Transverse colon (tissue), 4 donors: ENCODE data around the gene CREBBP. TPM values are rescaled to one million over a fixed set of nuclear protein-coding genes. Genes with fewer than 3 reads are reported as not detected.

Experiments
- DNase-seq: peaks from one replicate; pipeline ENCODE4 v3.0.0-alpha.2; 2019
- H3K27ac ChIP-seq, 4 donors: fragments of 200-600 bp; sonication (generic); 2 replicates each; pipeline ENCODE4 v1.5.1; 2016 to 2018; ENCODE audit warnings: inconsistent platforms in 4 of 4
- H3K27me3 ChIP-seq: fragments of 200-600 bp; sonication (generic); 2 replicates; pipeline ENCODE4 v1.5.1; 2017; ENCODE audit warnings: inconsistent platforms
- H3K36me3 ChIP-seq, 4 donors: fragments of 200-600 bp; sonication (generic); 2 replicates each; pipeline ENCODE4 v1.5.1; 2017 to 2019; ENCODE audit warnings: inconsistent platforms in 4 of 4
- H3K4me1 ChIP-seq, 4 donors: fragments of 200-600 bp; sonication (generic); 2 replicates each; pipeline ENCODE4 v1.5.1; 2017 to 2020; ENCODE audit warnings: inconsistent platforms in 4 of 4
- H3K4me3 ChIP-seq, 4 donors: fragments of 200-600 bp; sonication (generic); 1 replicate in 1 of 4; 2 replicates in 3 of 4; pipeline versions ENCODE4 v1.5.1 to v1.6.1; 2017 to 2019; ENCODE audit warnings: inconsistent platforms in 4 of 4
- H3K9me3 ChIP-seq, 2 donors: fragments of 200-600 bp; sonication (generic); 2 replicates each; pipeline ENCODE4 v1.5.1; 2017 to 2019; ENCODE audit warnings: inconsistent platforms in 2 of 2
- EP300 ChIP-seq: sonication (generic); formaldehyde crosslinking; IDR thresholded peaks from one replicate; pipeline ENCODE4 v1.6.1; 2017; ENCODE audit warnings: antibody characterized with exemption, low read depth
- POLR2A ChIP-seq: fragments of 450-650 bp; IDR thresholded peaks from one replicate; pipeline ENCODE4 v1.6.1; 2016; ENCODE audit warnings: antibody characterized with exemption, mild to moderate bottlenecking, moderate library complexity
- POLR2AphosphoS5 ChIP-seq, 3 donors: sonication (generic); formaldehyde crosslinking; IDR thresholded peaks; one replicate each; pipeline ENCODE4 v1.6.1; 2016; ENCODE audit warnings: antibody characterized with exemption in 3 of 3
- WGBS, 2 donors: methylation state at CpG; one replicate each; pipeline ENCODE4 v1.1.5; 2018; ENCODE audit warnings: low coverage in 1 of 2; 5-methylcytosine and 5-hydroxymethylcytosine counted together
- in situ Hi-C, 4 donors: fragments of 200-750 bp; cut with MboI; loops; one replicate each; pipeline versions ENCODE4 v1.15.0 to v1.15.1; 2017; ENCODE audit warnings: low sequenced_read_pairs in 3 of 4, low pct_ligation_motif_present in 1 of 4, low pct_unique_long_range_greater_than_20kb in 1 of 4
- intact Hi-C: fragments of 100-400 bp; cut with DNase I; formaldehyde crosslinking; loops from one replicate; pipeline ENCODE4 v1.15.1; 2023; ENCODE audit warnings: low total_unique reads
- total RNA-seq, 4 donors: library from RNA; depleted of rRNA; stranded (reverse); fragments of >200 nt; gene quantifications; one replicate each; pipeline ENCODE4 v1.1.0, GENCODE V29; 2016
- TF ChIP-seq, protein P1 (sequence below), 5 experiments: fragments of 200-600 bp in 3 of 5; fragments of 450-650 bp in 2 of 5; sonication (generic) in 3 of 5; IDR thresholded peaks; 1 replicate in 2 of 5; 2 replicates in 3 of 5; pipeline ENCODE4 v1.5.1; 2016 to 2017; ENCODE audit warnings: antibody characterized with exemption in 5 of 5, inconsistent platforms in 3 of 5, mild to moderate bottlenecking in 2 of 5, moderate library complexity in 1 of 5

CREBBP gene
- total RNA-seq, 4 donors from 2014 or later: 52.4 to 235 (median 98.7) TPM

DNA sequence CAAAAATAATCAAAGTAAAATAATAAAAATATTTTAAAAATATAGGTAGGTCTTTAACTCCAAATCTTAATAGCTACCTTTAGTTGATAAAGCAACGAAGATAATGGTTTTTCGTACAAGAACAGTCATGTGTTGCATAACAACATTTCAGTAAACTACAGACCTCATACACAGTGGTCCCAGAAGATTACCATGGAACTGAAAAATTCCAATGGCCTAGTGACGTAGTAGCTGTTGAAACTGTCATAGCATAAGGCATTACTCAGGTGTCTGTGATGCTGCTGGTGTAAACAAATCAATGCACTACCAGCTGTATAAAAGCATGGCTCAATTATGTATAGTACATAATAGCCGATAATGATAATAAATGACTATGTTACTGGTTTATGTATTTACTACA, 43.9 kb downstream of the CREBBP start:
- Histone ChIP-seq H3K4me1 (peaks cover 0 to 14% (median 0%) of the 10 kb centered on the region in 4 donors), H3K27me3 (no peaks in the 10 kb centered on the region), H3K36me3 (no peaks in the 10 kb centered on the region), H3K4me3 (no peak overlapping the region), H3K27ac (no peak overlapping the region), H3K9me3 (peaks cover 0 to 14% of the 10 kb centered on the region in 2 donors)
- WGBS, 2 donors: 91 to 95% methylated on average over 4 of the region's 4 CpGs
- no peak for TF ChIP-seq EP300
- no peak for TF ChIP-seq POLR2A
- TF ChIP-seq, protein P1, sequence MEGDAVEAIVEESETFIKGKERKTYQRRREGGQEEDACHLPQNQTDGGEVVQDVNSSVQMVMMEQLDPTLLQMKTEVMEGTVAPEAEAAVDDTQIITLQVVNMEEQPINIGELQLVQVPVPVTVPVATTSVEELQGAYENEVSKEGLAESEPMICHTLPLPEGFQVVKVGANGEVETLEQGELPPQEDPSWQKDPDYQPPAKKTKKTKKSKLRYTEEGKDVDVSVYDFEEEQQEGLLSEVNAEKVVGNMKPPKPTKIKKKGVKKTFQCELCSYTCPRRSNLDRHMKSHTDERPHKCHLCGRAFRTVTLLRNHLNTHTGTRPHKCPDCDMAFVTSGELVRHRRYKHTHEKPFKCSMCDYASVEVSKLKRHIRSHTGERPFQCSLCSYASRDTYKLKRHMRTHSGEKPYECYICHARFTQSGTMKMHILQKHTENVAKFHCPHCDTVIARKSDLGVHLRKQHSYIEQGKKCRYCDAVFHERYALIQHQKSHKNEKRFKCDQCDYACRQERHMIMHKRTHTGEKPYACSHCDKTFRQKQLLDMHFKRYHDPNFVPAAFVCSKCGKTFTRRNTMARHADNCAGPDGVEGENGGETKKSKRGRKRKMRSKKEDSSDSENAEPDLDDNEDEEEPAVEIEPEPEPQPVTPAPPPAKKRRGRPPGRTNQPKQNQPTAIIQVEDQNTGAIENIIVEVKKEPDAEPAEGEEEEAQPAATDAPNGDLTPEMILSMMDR (IDR thresholded peaks at IDR 0.05): no peak
- no peak for TF ChIP-seq POLR2AphosphoS5 (IDR thresholded peaks at IDR 0.05)
- no peak for DNase-seq
- intact Hi-C loops (no loop called here), in situ Hi-C loops (no loop called here)

DNA sequence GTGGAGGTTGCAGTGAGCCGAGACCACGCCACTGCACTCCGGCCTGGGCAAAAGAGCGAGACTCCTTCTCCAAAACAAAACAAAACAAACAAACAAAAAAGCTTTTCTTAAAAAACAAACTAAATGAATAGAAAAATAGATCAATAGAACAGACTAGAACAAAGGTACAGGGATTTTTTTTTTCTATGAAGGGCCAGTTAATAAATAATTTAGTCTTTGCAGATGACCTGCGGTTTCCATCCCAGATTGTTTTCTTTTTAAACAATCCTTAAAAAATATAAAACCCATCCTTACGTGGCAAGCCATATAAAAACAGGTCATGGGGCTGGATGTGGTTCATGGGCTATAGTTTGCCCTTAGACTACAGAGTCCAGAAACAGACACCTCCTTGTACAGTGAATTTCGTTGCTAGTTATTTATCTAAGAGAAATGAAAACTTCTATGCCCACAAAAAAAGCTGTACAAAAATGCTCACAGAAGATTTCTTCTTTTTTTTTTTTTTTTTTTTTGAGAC, 45.4 kb downstream of the CREBBP start:
- no peaks in the 10 kb centered on the region for H3K27me3 ChIP-seq
- no peak for DNase-seq
- no peaks in the 10 kb centered on the region for H3K36me3 ChIP-seq
- H3K9me3 ChIP-seq: peaks cover 0 to 14% of the 10 kb centered on the region in 2 donors
- in situ Hi-C loops (no loop called here), intact Hi-C loops (no loop called here)
- H3K27ac ChIP-seq: no peak overlapping the region
- no peak overlapping the region for H3K4me3 ChIP-seq
- H3K4me1 ChIP-seq: peaks cover 0 to 7% (median 0%) of the 10 kb centered on the region in 4 donors
- TF ChIP-seq EP300: no peak
- TF ChIP-seq POLR2AphosphoS5 (IDR thresholded peaks at IDR 0.05): no peak
- TF ChIP-seq, protein P1 (IDR thresholded peaks at IDR 0.05): no peak
- no peak for TF ChIP-seq POLR2A
- WGBS, 2 donors: 93 to 97% methylated on average over 7 of the region's 7 CpGs

DNA sequence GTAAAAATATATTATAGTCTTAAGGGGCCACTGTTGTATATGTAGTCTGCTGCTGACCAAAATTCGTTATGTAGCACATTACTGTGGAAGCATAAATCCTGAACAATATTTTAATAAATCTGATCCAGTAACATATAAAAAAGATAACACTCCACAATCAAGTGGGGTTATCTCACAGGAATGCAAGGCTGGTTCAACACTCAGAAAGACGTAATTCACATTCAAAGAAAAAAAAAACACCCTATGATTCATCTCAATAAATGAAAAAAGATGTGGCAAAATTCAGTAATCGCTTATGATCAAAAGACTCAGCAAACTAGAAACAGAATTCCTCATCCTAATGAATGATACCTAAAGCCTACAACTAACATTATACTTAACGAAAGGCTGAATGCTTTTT, 47.8 kb downstream of the CREBBP start:
- Histone ChIP-seq H3K4me3 (no peak overlapping the region), H3K27ac (no peak overlapping the region), H3K4me1 (peaks cover 0 to 17% (median 0%) of the 10 kb centered on the region in 4 donors), H3K36me3 (no peaks in the 10 kb centered on the region), H3K27me3 (no peaks in the 10 kb centered on the region), H3K9me3 (peaks cover 0 to 14% of the 10 kb centered on the region in 2 donors)
- TF ChIP-seq EP300 (no peak), POLR2A (no peak), POLR2AphosphoS5 (IDR thresholded peaks at IDR 0.05) (no peak)
- TF ChIP-seq, protein P1 (IDR thresholded peaks at IDR 0.05): no peak
- WGBS, 2 donors: 94 to 96% methylated on average over 3 to 4 of the region's 4 CpGs
- DNase-seq: no peak
- in situ Hi-C loops: no loop called here
- intact Hi-C loops: no loop called here

DNA sequence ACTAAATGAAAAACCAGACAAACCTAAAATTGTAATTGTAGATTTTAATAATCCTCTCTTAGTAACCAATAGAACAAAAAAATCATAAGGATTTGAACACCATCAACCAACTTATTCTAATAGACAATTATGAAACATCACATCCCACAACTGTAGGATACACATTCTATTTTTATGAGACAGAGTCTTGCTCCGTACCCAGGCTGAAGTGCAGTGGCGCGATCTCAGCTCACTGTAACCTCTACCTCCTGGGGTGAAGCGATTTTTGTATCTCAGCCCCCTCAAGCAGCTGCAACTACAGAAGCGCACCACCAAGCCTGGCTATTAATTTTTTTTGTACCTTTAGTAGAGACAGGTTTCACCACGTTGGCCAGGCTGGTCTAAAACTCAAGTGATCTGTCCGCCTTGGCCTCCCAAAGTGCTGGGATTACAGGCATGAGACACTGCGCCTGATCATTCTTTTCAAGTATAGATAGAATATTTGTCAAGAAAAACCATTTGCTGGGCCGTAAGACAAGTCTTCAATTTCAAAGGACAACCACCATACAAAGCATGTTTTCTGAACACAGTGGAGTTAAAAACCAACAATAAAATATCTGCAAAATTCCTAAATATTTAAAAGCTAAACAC, 49.8 kb downstream of the CREBBP start:
- intact Hi-C loops: no loop called here
- Histone ChIP-seq H3K9me3 (peaks cover 0 to 14% of the 10 kb centered on the region in 2 donors), H3K4me3 (no peak overlapping the region), H3K27me3 (no peaks in the 10 kb centered on the region), H3K36me3 (no peaks in the 10 kb centered on the region), H3K27ac (no peak overlapping the region), H3K4me1 (peaks cover 0 to 17% (median 0%) of the 10 kb centered on the region in 4 donors)
- no peak for DNase-seq
- TF ChIP-seq, protein P1 (IDR thresholded peaks at IDR 0.05): no peak
- TF ChIP-seq EP300 (no peak), POLR2AphosphoS5 (IDR thresholded peaks at IDR 0.05) (no peak), POLR2A (no peak)
- WGBS, 2 donors: 95% methylated on average over 7 to 9 of the region's 9 CpGs
- in situ Hi-C loops: no loop called here
